D721Med (cell line): ENCODE results near the gene RASGRF1.

Experiments used
- DNase-seq: peaks from one replicate; pipeline ENCODE4 v3.0.0; 2011; ENCODE audit warnings: low spot score; ENCODE audit not compliant: insufficient read length
- FAIRE-seq: peaks from 2 replicates; lab custom pipeline; 2011; peaks lifted over from hg19 to GRCh38; lab: Jason Lieb, UNC
- TF ChIP-seq, protein P1 (sequence below): IDR thresholded peaks from 2 replicates; pipeline ENCODE4 v1.5.1; 2012; ENCODE audit warnings: mild to moderate bottlenecking, control low read depth; ENCODE audit not compliant: insufficient read depth; ENCODE audit errors: missing control alignments

RASGRF1 gene

DNA sequence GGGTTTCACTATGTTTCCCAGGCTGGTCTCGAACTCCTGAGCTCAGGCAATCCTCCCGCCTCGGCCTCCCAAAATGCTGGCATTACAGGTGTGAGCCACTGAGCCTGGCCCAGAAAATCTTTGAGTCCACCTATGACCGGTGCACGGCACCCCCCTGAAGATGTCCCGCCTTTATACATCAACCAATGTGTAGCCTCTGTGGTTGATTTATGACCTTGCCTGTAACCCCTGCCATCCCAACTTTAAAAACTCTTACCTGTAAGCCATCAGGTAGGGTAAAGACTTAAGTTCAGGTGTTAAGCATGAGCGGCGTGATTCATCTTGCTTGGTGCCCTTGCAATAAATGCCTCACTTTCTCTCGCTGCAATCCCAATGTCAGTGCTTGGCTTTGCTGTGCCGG is 131.2 kb downstream of the RASGRF1 start:
- no peak for FAIRE-seq
- TF ChIP-seq, protein P1, sequence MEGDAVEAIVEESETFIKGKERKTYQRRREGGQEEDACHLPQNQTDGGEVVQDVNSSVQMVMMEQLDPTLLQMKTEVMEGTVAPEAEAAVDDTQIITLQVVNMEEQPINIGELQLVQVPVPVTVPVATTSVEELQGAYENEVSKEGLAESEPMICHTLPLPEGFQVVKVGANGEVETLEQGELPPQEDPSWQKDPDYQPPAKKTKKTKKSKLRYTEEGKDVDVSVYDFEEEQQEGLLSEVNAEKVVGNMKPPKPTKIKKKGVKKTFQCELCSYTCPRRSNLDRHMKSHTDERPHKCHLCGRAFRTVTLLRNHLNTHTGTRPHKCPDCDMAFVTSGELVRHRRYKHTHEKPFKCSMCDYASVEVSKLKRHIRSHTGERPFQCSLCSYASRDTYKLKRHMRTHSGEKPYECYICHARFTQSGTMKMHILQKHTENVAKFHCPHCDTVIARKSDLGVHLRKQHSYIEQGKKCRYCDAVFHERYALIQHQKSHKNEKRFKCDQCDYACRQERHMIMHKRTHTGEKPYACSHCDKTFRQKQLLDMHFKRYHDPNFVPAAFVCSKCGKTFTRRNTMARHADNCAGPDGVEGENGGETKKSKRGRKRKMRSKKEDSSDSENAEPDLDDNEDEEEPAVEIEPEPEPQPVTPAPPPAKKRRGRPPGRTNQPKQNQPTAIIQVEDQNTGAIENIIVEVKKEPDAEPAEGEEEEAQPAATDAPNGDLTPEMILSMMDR, result no peak
- no peak for DNase-seq

GRCh38 chr15:78957416-78958093 is 133.0 kb downstream of the RASGRF1 start:
- FAIRE-seq, result no peak
- no peak for DNase-seq
- TF ChIP-seq, protein P1, result no peak

DNA sequence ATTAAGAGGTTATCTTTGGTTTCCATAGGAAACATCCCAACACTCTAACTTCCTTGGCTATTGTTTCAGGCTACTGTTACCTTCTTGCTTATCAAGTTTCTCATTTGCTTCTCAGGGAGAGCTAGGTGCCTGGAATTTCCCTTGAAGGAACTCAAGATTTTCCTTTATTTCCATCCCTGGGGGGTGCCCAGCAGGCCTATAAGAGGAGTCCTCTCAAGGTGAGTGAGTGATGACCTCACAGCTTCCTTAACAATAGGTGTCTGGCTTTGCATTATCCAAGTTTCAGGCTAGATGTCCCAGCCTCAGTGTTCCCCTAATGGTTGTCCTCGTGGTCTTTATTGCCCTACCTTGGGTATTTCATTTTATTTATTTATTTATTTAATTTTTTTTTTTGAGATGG is 133.6 kb downstream of the RASGRF1 start:
- no peak for FAIRE-seq
- TF ChIP-seq, protein P1, result no peak
- no peak for DNase-seq

GRCh38 chr15:78955355-78955754 is 135.2 kb downstream of the RASGRF1 start:
- no peak for FAIRE-seq
- TF ChIP-seq, protein P1, result no peak

GRCh38 chr15:78951841-78952238 is 138.7 kb downstream of the RASGRF1 start:
- DNase-seq (no peak), FAIRE-seq (no peak)
- TF ChIP-seq, protein P1, result no peak

More at GRCh38 chr15:78955355-78955754, 135.2 kb downstream of the RASGRF1 start:
- DNase-seq, result no peak

DNA sequence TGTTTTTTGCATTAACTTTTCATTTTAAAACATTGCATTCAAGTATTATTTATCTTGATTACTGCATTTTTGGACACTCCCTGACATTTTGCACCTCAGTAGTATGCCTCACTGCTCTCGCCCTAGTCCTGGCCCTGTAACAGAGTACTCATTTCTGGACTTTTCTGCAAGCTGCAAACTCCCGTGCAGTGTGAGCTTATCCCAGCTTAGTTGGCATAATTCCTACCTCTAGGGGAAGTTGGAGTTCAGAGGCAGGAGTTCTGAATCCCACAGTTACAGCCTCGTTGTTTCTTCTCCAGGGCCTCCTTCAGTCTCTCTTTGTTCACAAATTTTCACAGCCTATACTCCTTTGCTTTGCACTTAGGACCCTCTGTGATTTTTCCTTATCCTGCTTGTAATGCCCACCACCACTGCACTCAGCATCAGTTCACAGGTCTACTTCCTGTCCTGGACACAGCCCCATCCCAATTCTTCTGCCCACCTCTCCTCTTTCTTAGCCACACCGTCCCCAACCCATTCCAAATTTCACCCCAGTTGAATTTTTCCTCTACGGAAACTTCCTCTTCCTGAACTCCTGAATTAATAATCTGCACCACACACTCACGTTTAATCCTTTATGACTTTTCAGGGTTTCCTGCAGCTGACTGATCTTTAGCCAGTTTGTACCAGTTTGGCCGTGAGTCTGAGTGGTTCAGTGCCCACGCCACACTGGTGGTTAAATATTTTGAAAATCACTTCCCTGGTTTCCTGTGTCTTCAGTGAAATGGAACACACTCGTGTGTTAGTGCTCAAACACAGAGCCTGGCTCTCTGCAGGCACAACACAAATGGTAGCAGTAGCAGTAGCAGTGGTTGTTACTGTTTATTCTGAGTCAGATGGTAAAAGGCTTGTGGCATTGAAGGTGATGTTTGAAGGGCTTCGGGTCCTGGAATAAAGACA is 139.4 kb downstream of the RASGRF1 start:
- no peak for DNase-seq
- TF ChIP-seq, protein P1, result peak; percentile 7
- FAIRE-seq, result no peak
